Non-pigmented ciliary epithelial cell (primary cell): ENCODE results near the gene NRG3.
"Not testable (repeated sequence)": the region's sequence is repeated elsewhere in the genome, so short reads cannot be mapped to it uniquely, and the experiment has no call there.

ENCODE experiments used
- DNase-seq: peaks from one replicate; pipeline ENCODE4 v3.0.0-alpha.2; 2010; ENCODE audit warnings: low read depth

Gene NRG3

GRCh38 chr10:82924711-82925110, 1049.7 kb downstream of the NRG3 start:
- DNase-seq, result no peak

- DNase-seq, result no peak
Observed at GRCh38 chr10:82925547-82925946, 1050.6 kb downstream of the NRG3 start.

- no peak for DNase-seq
Observed at GRCh38 chr10:82932451-82932850, 1057.5 kb downstream of the NRG3 start.

- DNase-seq, result no peak
Observed at GRCh38 chr10:82934429-82934828, 1059.4 kb downstream of the NRG3 start.

GRCh38 chr10:82934947-82935346, 1060.0 kb downstream of the NRG3 start:
- no peak for DNase-seq

GRCh38 chr10:82938331-82938730, 1063.3 kb downstream of the NRG3 start:
- DNase-seq, result no peak

- no peak for DNase-seq
Observed at GRCh38 chr10:82942286-82943099, 1067.5 kb downstream of the NRG3 start.

- DNase-seq, result no peak
Observed at GRCh38 chr10:82943142-82943541, 1068.1 kb downstream of the NRG3 start.

GRCh38 chr10:82949816-82950575, 1075.0 kb downstream of the NRG3 start:
- no peak for DNase-seq

- DNase-seq, result no peak
Observed at GRCh38 chr10:82953331-82953730, 1078.3 kb downstream of the NRG3 start.

- DNase-seq, result no peak
Observed at GRCh38 chr10:82953909-82954308, 1078.9 kb downstream of the NRG3 start.

GRCh38 chr10:82960421-82961060, 1085.5 kb downstream of the NRG3 start:
- not testable (repeated sequence) for DNase-seq

GRCh38 chr10:82961864-82962263, 1086.9 kb downstream of the NRG3 start:
- no peak for DNase-seq

- no peak for DNase-seq
Observed at GRCh38 chr10:82966130-82966529, 1091.1 kb downstream of the NRG3 start.

- no peak for DNase-seq
Observed at GRCh38 chr10:82968533-82968932, 1093.5 kb downstream of the NRG3 start.

GRCh38 chr10:82969405-82969804, 1094.4 kb downstream of the NRG3 start:
- no peak for DNase-seq

GRCh38 chr10:82980321-82980720, 1105.3 kb downstream of the NRG3 start:
- no peak for DNase-seq

- DNase-seq, result peak; percentile 40
Observed at GRCh38 chr10:82981137-82981723, 1106.2 kb downstream of the NRG3 start.

- DNase-seq, result peak; percentile 84
Observed at GRCh38 chr10:82982110-82982608, 1107.2 kb downstream of the NRG3 start.

- no peak for DNase-seq
Observed at GRCh38 chr10:82986216-82986615, 1111.2 kb downstream of the NRG3 start.

- not testable (repeated sequence) for DNase-seq
Observed at GRCh38 chr10:83006479-83006878, 1131.5 kb downstream of the NRG3 start.

- DNase-seq, result no peak
Observed at GRCh38 chr10:83007510-83007909, 1132.5 kb downstream of the NRG3 start.
